NCI-H1417 (cell line): ENCODE data around the gene EGFR.

Experiments used
- DNase-seq, 3 experiments: peaks; one replicate each; lab custom pipeline; 2025; lab: John Stamatoyannopoulos, UW

The EGFR gene

GRCh38 chr7:55101359-55101758 lies 82.5 kb downstream of the EGFR start:
- no peak for DNase-seq

GRCh38 chr7:55104123-55104522 lies 85.3 kb downstream of the EGFR start:
- DNase-seq: no peak

GRCh38 chr7:55104712-55105433 lies 86.1 kb downstream of the EGFR start:
- no peak for DNase-seq

- no peak for DNase-seq
These were observed 87.1 kb downstream of the EGFR start for GRCh38 chr7:55105952-55106351.

- DNase-seq: no peak
These were observed 89.1 kb downstream of the EGFR start for GRCh38 chr7:55107946-55108345.

GRCh38 chr7:55108401-55108800 lies 89.6 kb downstream of the EGFR start:
- DNase-seq: no peak

DNA sequence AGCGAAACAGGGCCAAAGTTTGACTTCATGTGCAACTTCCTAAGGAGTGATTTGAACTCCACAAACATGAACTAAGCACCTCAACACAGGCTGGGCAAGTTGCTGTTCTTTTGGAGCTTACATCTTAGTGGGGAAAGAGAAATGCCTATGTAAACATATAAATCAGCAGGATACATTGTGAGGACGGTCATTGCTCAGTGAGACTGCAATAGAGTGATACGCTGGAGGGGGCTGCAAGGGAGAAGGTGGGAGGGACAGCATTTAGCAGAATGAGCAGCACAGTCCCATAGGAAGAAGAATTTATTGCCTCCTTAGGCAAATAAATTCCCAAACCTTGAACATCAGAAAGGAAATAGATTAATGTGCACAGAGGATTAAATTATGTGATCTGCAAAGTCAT lies 90.0 kb downstream of the EGFR start:
- peak in 1 of 3 experiments; percentile 7 for DNase-seq

DNA sequence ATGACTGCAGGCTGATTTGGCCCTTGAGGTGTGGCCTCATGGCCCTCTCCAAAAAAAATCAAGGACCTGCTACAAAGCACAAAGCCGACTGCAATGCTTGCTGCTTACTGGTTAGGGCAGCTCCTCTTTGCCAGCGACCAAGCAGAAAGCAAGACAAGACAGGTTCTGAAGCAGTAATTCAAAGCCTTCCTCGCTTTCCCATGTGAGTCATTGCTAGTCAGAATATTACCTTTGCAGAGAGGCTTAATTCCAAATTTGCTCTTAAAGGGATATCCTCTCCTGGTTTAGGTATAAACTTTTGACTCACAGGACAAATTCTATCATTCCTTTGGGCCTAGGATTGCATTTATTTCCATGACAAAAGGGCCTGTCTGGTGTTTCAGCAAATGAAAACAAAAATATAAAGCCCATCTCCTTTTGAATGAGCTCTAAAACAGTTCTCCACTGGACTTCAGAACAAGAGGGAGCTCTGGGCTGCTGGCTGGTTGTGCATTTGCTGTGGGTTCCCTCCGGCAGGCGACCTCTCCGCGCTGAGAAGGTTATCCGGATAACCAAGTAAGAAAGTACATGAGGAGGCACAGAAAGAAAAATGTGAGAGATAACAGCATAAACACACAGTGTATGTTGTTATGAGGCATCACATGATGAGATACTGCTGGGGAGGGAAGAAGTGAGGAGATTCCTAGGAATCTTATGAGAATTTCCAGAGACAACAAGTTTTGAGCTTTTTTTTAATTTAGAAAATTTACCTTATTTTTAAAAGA lies 90.8 kb downstream of the EGFR start:
- peak in 1 of 3 experiments; percentile 11 for DNase-seq

- DNase-seq: no peak
These were observed 91.6 kb downstream of the EGFR start for GRCh38 chr7:55110282-55110992.

GRCh38 chr7:55110993-55111361 lies 92.2 kb downstream of the EGFR start:
- DNase-seq: peak in 1 of 3 experiments; percentile 87

DNA sequence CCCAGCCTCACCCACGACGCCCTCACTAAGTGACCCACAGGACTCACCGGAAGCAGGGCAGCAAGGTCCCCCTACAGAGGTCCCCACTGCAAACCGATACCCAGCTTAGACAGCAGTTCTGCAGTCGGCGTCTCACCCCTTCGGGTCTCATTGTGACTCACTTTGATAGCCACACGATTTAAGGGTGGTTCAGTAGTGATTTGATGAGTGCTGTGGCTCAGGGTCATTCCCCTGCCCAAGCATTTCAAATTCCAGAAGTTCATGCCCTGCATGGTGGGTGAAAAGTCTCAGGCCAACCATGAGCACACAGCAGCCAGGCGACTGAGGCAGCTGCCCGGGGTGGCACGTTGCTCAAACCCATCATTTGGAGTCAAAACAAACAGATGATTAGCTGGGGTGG lies 93.2 kb downstream of the EGFR start:
- no peak for DNase-seq

GRCh38 chr7:55113760-55114540 lies 95.1 kb downstream of the EGFR start:
- no peak for DNase-seq

DNA sequence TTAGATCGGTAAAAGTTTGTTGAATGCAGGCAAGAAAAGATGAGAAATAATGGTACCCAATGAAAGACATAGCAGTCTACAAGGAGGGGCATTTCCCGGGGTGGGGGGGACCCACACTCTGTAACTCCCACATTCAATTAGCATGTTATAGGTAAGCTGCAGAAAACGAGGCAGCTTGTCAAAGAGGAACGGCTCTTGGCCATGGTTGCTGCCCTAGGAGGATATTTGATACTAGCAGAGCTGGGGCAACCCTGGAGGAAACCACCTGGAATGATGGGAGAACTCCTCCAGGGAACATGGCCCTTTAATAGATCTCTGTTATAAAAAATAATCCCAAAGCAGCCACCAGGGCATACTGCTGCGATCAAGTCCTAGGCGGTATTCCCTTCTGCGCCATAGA lies 98.5 kb downstream of the EGFR start:
- DNase-seq: no peak

GRCh38 chr7:55118426-55118825 lies 99.6 kb downstream of the EGFR start:
- no peak for DNase-seq

DNA sequence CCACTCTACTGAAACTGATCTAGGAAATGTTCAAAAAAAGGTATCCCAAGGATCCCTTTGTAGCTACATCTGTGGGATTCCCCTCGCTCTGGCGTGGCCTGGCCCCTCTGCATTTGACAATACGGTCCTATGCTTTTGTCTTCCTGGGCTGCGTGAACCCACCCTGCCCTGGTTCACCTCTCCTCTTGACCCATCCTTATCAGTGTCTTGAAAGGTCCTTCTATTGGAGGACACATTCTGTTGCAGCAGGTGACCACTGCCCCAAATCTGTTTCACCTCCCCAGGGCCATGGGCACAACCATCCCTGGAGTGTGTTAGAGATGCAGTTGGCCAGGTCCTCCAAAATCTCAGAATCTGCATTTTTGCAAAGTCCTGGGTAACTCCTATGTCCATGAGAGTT lies 100.8 kb downstream of the EGFR start:
- DNase-seq: no peak

- DNase-seq: no peak
These were observed 101.3 kb downstream of the EGFR start for GRCh38 chr7:55120074-55120473.

GRCh38 chr7:55120501-55121198 lies 101.8 kb downstream of the EGFR start:
- no peak for DNase-seq

DNA sequence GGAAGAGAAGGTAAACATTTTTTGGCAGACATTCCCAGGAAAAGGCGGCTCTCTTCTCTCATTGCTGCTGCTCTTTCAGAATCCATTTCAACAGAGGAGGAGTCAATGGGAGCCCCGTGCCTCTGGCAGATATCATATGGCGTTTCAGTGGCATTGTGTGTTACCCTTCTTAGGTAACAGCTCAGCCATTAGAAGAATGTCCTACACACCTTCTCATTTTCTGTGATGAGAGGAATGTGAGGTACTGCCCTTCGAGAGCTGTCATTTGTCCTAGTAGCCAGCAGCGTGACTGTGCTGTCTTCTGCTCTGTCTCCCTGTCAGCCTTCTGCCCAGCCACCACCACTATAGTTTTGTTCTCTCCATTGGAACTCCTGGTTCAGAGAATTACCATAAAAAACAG lies 102.4 kb downstream of the EGFR start:
- peak in 1 of 3 experiments; percentile 20 for DNase-seq

DNA sequence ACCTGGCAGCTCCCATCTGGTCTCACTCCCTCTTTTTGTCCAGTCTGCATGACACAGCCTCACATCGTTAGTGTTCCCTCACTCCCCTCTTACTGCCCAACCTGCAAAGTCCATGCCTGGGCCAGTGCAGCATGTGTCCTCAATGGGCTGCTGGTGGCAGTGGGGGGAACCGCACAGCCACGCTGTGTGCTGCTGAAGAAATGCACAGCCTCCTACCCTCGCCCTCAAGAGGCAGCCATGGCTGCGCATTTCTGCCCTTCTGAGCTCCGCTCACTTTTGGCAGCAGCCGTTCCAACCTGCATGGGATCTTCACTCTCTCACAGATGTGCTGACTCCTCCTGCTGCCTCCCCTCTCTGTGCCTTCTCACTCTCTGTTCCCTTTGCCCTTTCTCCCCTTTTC lies 103.4 kb downstream of the EGFR start:
- DNase-seq: no peak

- DNase-seq: no peak
These were observed 106.4 kb downstream of the EGFR start for GRCh38 chr7:55124989-55125875.
